Caco-2 (cell line): ENCODE data around the gene PELI2. TPM values are rescaled to one million over a fixed set of nuclear protein-coding genes. Genes with fewer than 3 reads are reported as not detected.

ENCODE experiments used
- BruUV-seq: library from RNA; stranded (reverse); fragments of 400-500 nt; replicated peaks from 2 replicates; lab custom pipeline; 2021; lab: Mats Ljungman, UMichigan
- CTCF ChIA-PET: fragments of 300-600 bp; sonication (Branson Sonifier 250); formaldehyde crosslinking; loops from one replicate; lab custom pipeline; 2022; ENCODE audit warnings: antibody characterized with exemption; lab: Charles Lee
- POLR2A ChIA-PET: fragments of 300-600 bp; sonication (Branson Sonifier 250); formaldehyde crosslinking; loops from one replicate; lab custom pipeline; 2022; ENCODE audit warnings: antibody characterized with exemption; lab: Charles Lee
- DNase-seq, 2 experiments: peaks; one replicate each; pipeline versions ENCODE4 v3.0.0 to v3.0.0-alpha.2; 2020 to 2022
- H3K27me3 ChIP-seq: replicated peaks from 2 replicates; pipeline ENCODE4 v1.6.0; 2011; ENCODE audit warnings: low read length; ENCODE audit not compliant: control insufficient read depth, insufficient read depth
- H3K36me3 ChIP-seq: 2 replicates; pipeline ENCODE4 v1.5.1; 2011; ENCODE audit warnings: low read length; ENCODE audit not compliant: control insufficient read depth, insufficient read depth
- H3K4me1 ChIP-seq: fragments of 250-450 bp; sonication (Bioruptor Pico); 2 replicates; pipeline ENCODE4 v1.5.1; 2020; ENCODE audit warnings: mild to moderate bottlenecking
- H3K4me3 ChIP-seq: 2 replicates; pipeline ENCODE4 v1.5.1; 2011; ENCODE audit warnings: low read depth, mild to moderate bottlenecking, control low read depth, low read length
- H3K9me3 ChIP-seq: fragments of 250-450 bp; sonication (Bioruptor Pico); 2 replicates; pipeline ENCODE4 v1.5.1; 2020; ENCODE audit warnings: mild to moderate bottlenecking, moderate library complexity
- H3K27ac Mint-ChIP-seq: one replicate; pipeline ENCODE4 v1.8.0; 2022; ENCODE audit warnings: mixed read lengths; ENCODE audit not compliant: unreplicated experiment
- H3K27me3 Mint-ChIP-seq: one replicate; pipeline ENCODE4 v1.8.0; 2022; ENCODE audit warnings: mixed read lengths; ENCODE audit not compliant: insufficient read depth, unreplicated experiment
- H3K36me3 Mint-ChIP-seq: one replicate; pipeline ENCODE4 v1.8.0; 2022; ENCODE audit warnings: mild to moderate bottlenecking, mixed read lengths; ENCODE audit not compliant: insufficient read depth, unreplicated experiment
- H3K4me1 Mint-ChIP-seq: one replicate; pipeline ENCODE4 v1.8.0; 2022; ENCODE audit warnings: low read depth, mixed read lengths; ENCODE audit not compliant: unreplicated experiment
- H3K4me3 Mint-ChIP-seq: one replicate; pipeline ENCODE4 v1.8.0; 2022; ENCODE audit warnings: mild to moderate bottlenecking, moderate library complexity, mixed read lengths; ENCODE audit not compliant: unreplicated experiment
- H3K9me3 Mint-ChIP-seq: one replicate; pipeline ENCODE4 v1.8.0; 2022; ENCODE audit warnings: mixed read lengths; ENCODE audit not compliant: unreplicated experiment
- intact Hi-C: fragments of 100-400 bp; cut with micrococcal nuclease; formaldehyde crosslinking; loops from one replicate; pipeline ENCODE4 v1.10.0; 2022; ENCODE audit not compliant: unreplicated experiment
- total RNA-seq: library from RNA; stranded (reverse); gene quantifications from 2 replicates; pipeline ENCODE4 v1.2.3, GENCODE V29; 2022
- TF ChIP-seq, protein P1 (sequence below), 2 experiments: fragments of 200-600 bp in 1 of 2; IDR thresholded peaks; 1 replicate in 1 of 2; 2 replicates in 1 of 2; pipeline versions ENCODE4 v1.5.1 to v1.8.0; 2011 to 2022; ENCODE audit warnings: antibody characterized with exemption in 1 of 2, control low read depth in 1 of 2, inconsistent platforms in 1 of 2, low read depth in 1 of 2, low read length in 1 of 2, mild to moderate bottlenecking in 1 of 2, moderate library complexity in 1 of 2; ENCODE audit not compliant: insufficient read depth in 1 of 2, severe bottlenecking in 1 of 2, unreplicated experiment in 1 of 2

PELI2 gene
- total RNA-seq, 1 experiment from 2014 or later, result 8.5 TPM

DNA sequence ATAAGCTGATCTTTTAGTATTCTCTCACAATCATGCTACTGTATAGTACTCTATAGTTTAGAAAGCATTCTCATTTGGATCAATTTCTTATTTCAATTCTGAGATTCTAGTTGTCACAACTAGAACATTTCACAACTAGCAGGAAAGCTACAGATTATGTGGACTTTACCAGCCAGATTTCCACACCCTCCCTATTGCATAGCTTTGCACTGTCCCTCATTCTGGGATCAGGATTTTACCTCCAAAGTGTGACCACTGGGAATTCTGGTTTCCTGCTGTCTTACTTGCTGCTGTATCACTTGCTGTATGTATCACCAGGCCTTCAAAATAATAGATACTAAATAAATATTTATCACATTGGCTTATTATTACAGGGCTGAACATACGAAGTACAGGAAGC, 10.2 kb upstream of the PELI2 start:
- H3K27me3 Mint-ChIP-seq, result peaks cover 2% of the 10 kb centered on the region
- H3K9me3 Mint-ChIP-seq, result no peaks in the 10 kb centered on the region
- POLR2A ChIA-PET, result no interaction called here
- H3K4me3 Mint-ChIP-seq, result no peak overlapping the region
- H3K4me1 ChIP-seq, result 0 out of 2 replicates have a peak, but pooled peaks cover 4% of the 10 kb centered on the region
- no peaks in the 10 kb centered on the region for H3K36me3 ChIP-seq
- TF ChIP-seq, protein P1, sequence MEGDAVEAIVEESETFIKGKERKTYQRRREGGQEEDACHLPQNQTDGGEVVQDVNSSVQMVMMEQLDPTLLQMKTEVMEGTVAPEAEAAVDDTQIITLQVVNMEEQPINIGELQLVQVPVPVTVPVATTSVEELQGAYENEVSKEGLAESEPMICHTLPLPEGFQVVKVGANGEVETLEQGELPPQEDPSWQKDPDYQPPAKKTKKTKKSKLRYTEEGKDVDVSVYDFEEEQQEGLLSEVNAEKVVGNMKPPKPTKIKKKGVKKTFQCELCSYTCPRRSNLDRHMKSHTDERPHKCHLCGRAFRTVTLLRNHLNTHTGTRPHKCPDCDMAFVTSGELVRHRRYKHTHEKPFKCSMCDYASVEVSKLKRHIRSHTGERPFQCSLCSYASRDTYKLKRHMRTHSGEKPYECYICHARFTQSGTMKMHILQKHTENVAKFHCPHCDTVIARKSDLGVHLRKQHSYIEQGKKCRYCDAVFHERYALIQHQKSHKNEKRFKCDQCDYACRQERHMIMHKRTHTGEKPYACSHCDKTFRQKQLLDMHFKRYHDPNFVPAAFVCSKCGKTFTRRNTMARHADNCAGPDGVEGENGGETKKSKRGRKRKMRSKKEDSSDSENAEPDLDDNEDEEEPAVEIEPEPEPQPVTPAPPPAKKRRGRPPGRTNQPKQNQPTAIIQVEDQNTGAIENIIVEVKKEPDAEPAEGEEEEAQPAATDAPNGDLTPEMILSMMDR (IDR thresholded peaks at IDR 0.05; ENCODE audit: insufficient read depth in 1 of 2, low read depth in 1 of 2, low read length in 1 of 2, severe bottlenecking in 1 of 2, unreplicated experiment in 1 of 2), result no peak
- H3K9me3 ChIP-seq, result no peaks in the 10 kb centered on the region; the same call in 1 of the 2 replicates
- H3K27ac Mint-ChIP-seq, result no peak overlapping the region
- H3K27me3 ChIP-seq, result no peaks in the 10 kb centered on the region
- H3K36me3 Mint-ChIP-seq, result no peaks in the 10 kb centered on the region
- intact Hi-C loops, result no loop called here
- DNase-seq, result no peak
- H3K4me3 ChIP-seq, result no peak overlapping the region
- BruUV-seq, result no TSS peak
- H3K4me1 Mint-ChIP-seq, result peaks cover 10% of the 10 kb centered on the region
- CTCF ChIA-PET, result no interaction called here

- BruUV-seq, result no TSS peak
- Mint-ChIP-seq H3K9me3 (no peaks in the 10 kb centered on the region), H3K36me3 (peaks cover 3% of the 10 kb centered on the region), H3K4me3 (no peak overlapping the region), H3K27me3 (peaks cover 5% of the 10 kb centered on the region), H3K4me1 (peaks cover 13% of the 10 kb centered on the region), H3K27ac (no peak overlapping the region)
- ChIA-PET CTCF (no interaction called here), POLR2A (no interaction called here)
- no peaks in the 10 kb centered on the region for H3K27me3 ChIP-seq
- intact Hi-C loops, result no loop called here
- H3K4me1 ChIP-seq, result no peaks in the 10 kb centered on the region
- no peaks in the 10 kb centered on the region for H3K36me3 ChIP-seq
- H3K9me3 ChIP-seq, result no peaks in the 10 kb centered on the region; the same call in 1 of the 2 replicates
- H3K4me3 ChIP-seq, result no peak overlapping the region
- TF ChIP-seq, protein P1 (IDR thresholded peaks at IDR 0.05; ENCODE audit: insufficient read depth in 1 of 2, low read depth in 1 of 2, low read length in 1 of 2, severe bottlenecking in 1 of 2, unreplicated experiment in 1 of 2), result no peak
- DNase-seq, result no peak
These were observed 5.4 kb upstream of the PELI2 start for GRCh38 chr14:56112781-56113180.

GRCh38 chr14:56115334-56115870, 2.8 kb upstream of the PELI2 start:
- Histone ChIP-seq H3K27me3 (no peaks in the 10 kb centered on the region), H3K36me3 (no peaks in the 10 kb centered on the region), H3K9me3 (no peaks in the 10 kb centered on the region; the same call in 1 of the 2 replicates), H3K4me3 (no peak overlapping the region), H3K4me1 (peaks cover 10% of the 10 kb centered on the region; the same call in 1 of the 2 replicates)
- CTCF ChIA-PET, result no interaction called here
- intact Hi-C loops, result no loop called here
- no peaks in the 10 kb centered on the region for H3K9me3 Mint-ChIP-seq
- peaks cover 22% of the 10 kb centered on the region for H3K4me1 Mint-ChIP-seq
- BruUV-seq, result no TSS peak
- H3K4me3 Mint-ChIP-seq, result no peak overlapping the region
- no peak overlapping the region for H3K27ac Mint-ChIP-seq
- no peak for DNase-seq
- TF ChIP-seq, protein P1 (IDR thresholded peaks at IDR 0.05; ENCODE audit: insufficient read depth in 1 of 2, low read depth in 1 of 2, low read length in 1 of 2, severe bottlenecking in 1 of 2, unreplicated experiment in 1 of 2), result no peak
- H3K27me3 Mint-ChIP-seq, result peaks cover 8% of the 10 kb centered on the region
- H3K36me3 Mint-ChIP-seq, result peaks cover 5% of the 10 kb centered on the region
- POLR2A ChIA-PET, result no interaction called here
